HG03064 (cell line): ENCODE data around the gene TMEM9.

Source experiments
- ATAC-seq: cut with Tn5 transposase; IDR thresholded peaks from one replicate; pipeline ENCODE4 v1.9.1; 2021; ENCODE audit warnings: low read depth; ENCODE audit not compliant: unreplicated experiment

Gene TMEM9

GRCh38 chr1:201154389-201155165 is at the start of gene TMEM9:
Gene TMEM9, minus strand, starts transcription at chr1:201154474. Its CDS starts 551 bp downstream, at chr1:201153923.
- peak; percentile 98 for ATAC-seq

DNA sequence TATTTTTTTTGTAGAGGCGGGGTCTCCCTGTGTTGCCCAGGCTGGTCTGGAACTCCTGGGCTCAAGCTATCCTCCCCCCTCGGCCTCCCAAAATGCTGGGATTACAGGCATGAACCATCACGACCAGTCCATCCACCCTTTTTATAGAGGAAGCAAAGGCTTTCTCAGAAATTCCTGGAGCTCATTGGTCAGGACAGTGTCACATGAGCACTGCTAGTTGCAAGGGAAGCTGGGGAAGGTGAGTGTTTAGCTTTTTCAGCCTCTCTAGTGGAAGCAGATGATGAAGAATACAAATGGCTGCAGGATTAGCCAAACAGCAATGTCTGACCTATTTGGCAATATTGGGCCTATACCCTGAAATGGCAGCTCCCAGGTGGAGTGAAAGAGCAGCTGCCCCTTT is 44.3 kb upstream of the TMEM9 start:
- ATAC-seq: no peak

- no peak for ATAC-seq
Observed at GRCh38 chr1:201194046-201194445, 39.8 kb upstream of the TMEM9 start.

DNA sequence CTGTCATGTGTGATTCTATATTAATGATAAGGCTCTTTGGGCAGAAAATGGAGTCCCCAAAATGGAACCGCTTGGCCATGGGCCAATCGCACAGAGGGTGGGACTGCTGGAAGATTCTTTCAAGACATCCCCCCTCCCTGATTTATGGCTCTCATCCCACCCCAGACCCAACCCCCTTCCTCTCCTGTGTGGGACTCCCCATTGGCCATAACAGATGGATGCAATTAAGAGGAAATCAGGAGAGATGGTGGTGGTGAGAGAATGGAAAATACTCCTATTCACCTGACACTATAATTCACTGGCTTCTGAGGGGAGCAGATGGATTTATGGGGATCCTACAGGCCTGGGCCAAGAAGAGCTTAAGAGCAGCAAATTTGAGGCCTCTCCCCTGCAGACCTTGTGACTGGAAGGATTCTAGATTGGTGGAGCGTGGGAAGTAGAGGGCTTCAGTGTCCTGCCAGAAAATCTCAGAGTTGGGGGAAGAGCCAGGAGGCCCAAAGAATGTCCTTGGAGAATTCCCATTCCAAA is 38.1 kb upstream of the TMEM9 start:
- no peak for ATAC-seq

GRCh38 chr1:201191653-201192260 is 37.5 kb upstream of the TMEM9 start:
- ATAC-seq: no peak

DNA sequence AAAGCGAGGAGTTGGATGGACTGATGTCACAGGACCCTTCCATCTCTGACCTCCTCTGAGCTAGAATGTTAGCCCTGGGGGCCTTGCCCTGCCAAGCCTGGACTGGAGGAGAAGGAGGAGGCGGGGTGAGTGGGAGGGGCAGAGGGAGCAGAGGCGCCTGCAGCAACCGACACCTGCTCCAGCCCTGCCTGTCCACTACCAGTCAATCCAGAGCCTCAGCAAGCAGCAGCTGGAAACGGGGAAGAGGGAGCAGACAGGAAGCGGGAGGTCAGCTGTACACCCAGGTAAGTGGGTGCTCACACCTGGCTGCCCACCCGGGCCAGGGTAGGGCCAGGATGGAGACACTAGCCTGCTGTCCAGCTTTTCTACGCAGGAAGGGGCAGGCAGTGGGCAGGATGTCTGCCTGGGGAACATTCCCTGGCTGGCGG is 36.4 kb upstream of the TMEM9 start, which contains the start of gene IGFN1:
Gene IGFN1, plus strand, starts transcription at position 201 of the 428 bp plus-strand sequence. CDS start 2,470 bp downstream, outside the sequence.
- no peak for ATAC-seq

- ATAC-seq: no peak
Observed at GRCh38 chr1:201190005-201190404, 35.7 kb upstream of the TMEM9 start.

DNA sequence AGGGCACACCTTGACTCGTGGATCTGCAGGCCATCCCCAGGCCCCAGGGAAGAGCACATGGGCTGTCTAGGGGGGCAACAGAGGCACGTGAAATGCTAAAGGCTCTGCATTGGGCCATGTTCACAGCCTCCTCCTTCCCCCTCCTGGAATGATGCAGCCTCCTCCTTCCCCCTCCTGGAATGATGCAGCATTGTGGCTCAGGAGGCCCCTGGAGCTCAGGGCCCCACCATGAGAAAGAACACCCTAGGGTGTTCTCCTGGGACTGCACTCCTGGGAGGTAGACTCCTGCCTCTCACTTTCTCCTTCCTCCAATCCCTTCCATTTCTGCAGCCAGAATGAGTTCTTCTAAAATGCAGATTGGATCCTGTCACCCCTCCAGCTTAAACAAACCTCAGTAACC is 34.8 kb upstream of the TMEM9 start:
- ATAC-seq: no peak

DNA sequence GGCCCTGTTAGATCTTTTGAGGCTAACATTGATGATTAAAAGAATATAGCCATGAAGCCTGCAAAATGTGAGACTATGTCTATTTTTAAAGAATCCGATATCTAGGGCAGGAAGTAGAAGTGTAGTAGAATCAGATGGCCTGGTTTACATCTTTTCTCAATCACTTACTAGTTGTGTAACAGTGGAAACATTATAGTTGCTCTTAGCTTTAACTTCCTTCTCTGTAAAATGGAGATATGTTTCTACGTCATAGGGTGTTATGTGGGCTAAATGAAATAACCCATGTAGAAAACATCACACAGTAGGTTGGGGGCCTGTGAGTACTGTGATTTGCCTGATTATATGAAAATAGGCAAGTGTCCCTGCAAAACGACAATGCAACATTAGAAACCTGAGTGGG is 31.9 kb upstream of the TMEM9 start:
- ATAC-seq: no peak

DNA sequence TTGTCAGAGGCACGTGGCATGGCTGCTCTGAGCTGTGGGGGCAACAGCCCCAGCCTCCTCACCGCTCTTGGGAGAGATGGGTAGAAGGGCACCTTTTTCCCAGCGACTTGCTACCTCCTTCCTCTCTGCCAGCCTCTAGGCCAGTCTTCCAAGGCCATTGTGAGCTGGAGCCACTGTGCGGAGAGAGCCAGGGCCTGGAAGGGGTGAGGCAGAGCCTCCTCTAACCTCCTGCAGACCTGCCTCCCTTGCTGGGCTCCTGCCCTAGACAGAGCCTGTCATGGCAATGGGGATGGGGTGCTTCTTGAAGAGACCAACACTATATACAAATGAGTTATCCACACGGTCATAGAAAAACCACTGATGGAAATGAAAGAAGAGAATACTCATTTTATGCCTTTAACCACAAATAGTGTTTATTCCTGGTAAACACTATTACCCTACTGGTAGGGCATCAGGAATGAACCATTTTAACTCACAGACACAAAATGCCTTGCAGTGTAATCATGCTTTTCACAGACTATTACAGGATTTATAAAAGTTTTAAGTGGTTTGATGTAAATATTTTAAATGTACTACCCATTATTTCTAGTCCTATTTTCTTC is 31.4 kb upstream of the TMEM9 start:
- ATAC-seq: no peak

DNA sequence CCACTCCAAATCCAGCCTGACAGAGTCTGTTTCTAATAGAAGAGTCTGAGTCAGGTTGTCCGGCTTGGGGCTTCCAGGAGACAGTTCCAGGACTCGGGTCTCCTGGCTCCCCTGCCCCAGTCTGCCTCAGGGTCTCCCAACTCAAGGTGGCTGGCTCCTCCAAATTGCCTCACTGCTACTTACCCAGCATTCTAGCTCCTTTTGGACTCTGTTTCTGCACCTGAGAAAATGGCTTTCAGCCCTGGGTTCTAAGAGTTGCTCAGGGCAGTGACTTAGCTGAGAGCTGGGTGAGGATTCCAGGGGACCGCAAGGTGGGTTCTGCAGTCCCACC is 30.8 kb upstream of the TMEM9 start:
- no peak for ATAC-seq

DNA sequence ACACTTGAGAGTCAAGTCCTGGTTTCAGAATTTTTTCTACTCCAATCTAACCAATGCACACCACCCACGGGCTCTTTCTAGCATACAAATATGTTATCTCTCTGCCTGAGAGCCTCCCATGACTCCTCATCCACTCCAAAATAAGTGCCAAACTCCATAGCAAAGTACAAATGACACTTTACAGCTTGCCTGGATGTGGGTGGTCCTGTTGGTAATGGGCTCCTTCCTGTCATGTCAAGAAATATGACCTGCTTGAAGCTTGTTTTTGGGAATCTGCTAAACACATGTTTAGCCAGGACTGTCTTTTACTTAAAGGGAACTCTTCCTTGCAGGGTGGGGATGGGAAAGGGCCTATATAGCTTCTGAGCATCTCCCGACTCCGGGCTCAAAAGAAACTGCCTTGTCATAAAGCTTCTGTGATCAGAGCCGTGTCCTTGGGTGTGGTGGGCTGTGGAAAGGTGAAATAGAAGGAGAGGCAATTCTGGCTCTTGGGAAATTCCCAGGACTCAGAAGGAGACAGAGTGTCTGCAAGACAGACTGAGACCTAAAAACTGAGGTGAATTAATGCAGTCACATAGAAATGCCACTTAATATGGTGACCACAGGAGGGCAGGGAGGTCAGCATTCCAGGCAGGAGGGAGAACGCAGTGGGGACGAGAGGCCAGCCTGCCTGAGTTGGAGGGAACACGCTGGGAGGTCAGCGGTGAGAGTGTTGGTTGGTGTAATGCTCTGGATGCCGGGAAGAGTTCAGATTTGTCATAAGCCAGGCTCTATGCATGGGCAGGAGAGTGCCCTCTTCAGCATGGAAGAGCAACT is 30.2 kb upstream of the TMEM9 start:
- no peak for ATAC-seq

DNA sequence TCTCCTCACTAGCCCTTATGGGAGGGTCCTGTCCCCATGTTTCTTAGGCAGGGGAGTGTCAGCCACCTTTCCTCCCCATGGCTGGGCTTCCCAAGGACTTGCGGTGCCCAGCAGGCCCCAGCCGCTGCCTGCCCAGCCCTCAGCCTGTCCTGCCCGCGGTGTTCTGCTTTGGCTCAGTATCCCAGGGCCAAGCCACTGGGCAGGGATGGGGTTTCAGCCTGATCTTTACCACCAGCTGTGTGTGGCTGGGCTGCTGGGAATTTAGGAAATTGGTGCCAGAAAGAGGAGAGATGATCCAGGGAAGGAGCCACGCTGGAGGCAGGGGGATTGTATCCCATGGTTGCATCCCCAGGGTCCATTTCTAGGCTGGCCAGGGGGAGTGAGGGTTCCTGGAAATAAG is 29.5 kb upstream of the TMEM9 start:
- ATAC-seq: no peak

DNA sequence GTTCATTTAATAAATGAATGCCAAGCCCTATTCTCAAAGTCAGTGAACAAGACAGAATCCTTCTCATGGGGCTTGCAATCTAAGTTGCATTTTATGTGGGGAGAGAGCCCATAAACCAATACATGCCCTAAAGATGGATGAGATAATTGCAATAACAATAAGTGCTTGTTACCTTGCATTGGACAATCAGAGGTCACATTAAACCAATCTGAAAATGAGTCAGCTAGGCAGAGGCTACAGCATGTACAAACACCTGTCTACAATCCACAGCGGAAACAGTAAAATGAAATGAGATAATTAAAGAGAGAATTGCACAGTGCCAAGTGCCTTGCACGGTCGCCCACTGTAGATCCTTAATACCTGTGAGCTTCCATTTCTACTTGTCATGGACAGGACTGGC is 28.9 kb upstream of the TMEM9 start:
- no peak for ATAC-seq

GRCh38 chr1:201181726-201182125 is 27.5 kb upstream of the TMEM9 start:
- no peak for ATAC-seq

DNA sequence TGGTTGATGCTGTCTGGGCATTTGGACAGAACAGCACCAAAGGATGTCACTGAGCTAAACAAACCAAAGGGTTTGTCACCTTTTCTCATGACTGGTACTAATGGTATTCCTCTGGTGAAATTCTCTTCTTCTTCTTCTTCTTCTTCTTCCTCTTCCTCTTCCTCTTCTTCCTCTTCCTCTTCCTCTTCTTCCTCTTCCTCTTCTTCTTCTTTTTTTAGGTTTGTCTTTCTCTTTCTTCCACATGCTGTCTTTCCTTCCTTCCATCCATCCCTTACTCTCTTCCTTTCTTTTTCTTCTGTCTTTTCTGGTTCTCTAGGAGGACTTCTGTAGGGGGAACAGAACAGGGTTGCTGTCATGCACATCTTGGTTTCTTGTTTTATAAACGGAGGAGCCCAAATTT is 27.0 kb upstream of the TMEM9 start:
- ATAC-seq: no peak

- no peak for ATAC-seq
Observed at GRCh38 chr1:201180901-201181300, 26.6 kb upstream of the TMEM9 start.

GRCh38 chr1:201180141-201180540 is 25.9 kb upstream of the TMEM9 start:
- ATAC-seq: no peak

- no peak for ATAC-seq
Observed at GRCh38 chr1:201178718-201179117, 24.4 kb upstream of the TMEM9 start.

DNA sequence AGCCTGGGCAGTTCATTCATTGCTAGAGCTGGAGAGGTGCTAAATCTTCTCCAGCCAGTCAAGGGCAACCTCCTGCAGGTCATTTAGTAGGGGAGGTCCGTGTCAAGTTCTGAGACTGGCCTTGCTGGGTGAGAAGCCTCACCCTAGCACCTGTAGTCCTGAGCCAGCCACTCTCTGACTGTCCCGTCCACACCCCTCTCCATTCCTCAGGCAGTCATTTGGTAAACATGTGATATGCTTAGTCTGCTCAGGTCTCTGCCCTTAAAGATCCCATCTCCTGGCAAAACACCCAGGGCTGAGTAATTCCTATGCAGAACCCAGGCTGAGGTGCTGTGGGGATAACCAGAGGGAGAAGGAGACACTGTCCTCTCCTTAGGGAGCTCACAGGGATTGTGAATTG is 22.7 kb upstream of the TMEM9 start:
- no peak for ATAC-seq
